ENCODE results near the gene STK32C. TPM values are rescaled to one million over a fixed set of nuclear protein-coding genes. Genes with fewer than 3 reads are reported as not detected.
"Not testable (repeated sequence)": the region's sequence is repeated elsewhere in the genome, so short reads cannot be mapped to it uniquely, and the experiment has no call there.

STK32C gene
- total and polyA plus RNA-seq, 2 donors: 4.8 to 13.6 TPM

GRCh38 chr10:132164761-132165278, 142.9 kb downstream of the STK32C start:
- no peak for DNase-seq (ENCODE audit: extremely low spot score)
- Histone ChIP-seq H3K27ac (ENCODE audit: low read depth) (no peak overlapping the region), H3K4me1 (ENCODE audit: insufficient read depth) (no peaks in the 10 kb centered on the region), H3K4me3 (ENCODE audit: low read depth, low read length) (no peak overlapping the region), H3K36me3 (ENCODE audit: insufficient read depth) (no peaks in the 10 kb centered on the region)
- 48% methylated on average over 20 of the region's 20 CpGs for WGBS

GRCh38 chr10:132163826-132164515, 143.8 kb downstream of the STK32C start:
- no peak overlapping the region for H3K27ac ChIP-seq (ENCODE audit: low read depth)
- 83% methylated on average over 17 of the region's 17 CpGs for WGBS
- H3K4me3 ChIP-seq (ENCODE audit: low read depth, low read length): no peak overlapping the region
- no peaks in the 10 kb centered on the region for H3K36me3 ChIP-seq (ENCODE audit: insufficient read depth)
- no peak for DNase-seq (ENCODE audit: extremely low spot score)
- H3K4me1 ChIP-seq (ENCODE audit: insufficient read depth): no peaks in the 10 kb centered on the region

- no peak overlapping the region for H3K27ac ChIP-seq (ENCODE audit: low read depth)
- H3K4me1 ChIP-seq (ENCODE audit: insufficient read depth): no peaks in the 10 kb centered on the region
- H3K4me3 ChIP-seq (ENCODE audit: low read depth, low read length): no peak overlapping the region
- WGBS: 56% methylated on average over 16 of the region's 16 CpGs
- DNase-seq (ENCODE audit: extremely low spot score): no peak
- H3K36me3 ChIP-seq (ENCODE audit: insufficient read depth): no peaks in the 10 kb centered on the region
Observed at GRCh38 chr10:132163278-132163765, 144.4 kb downstream of the STK32C start.

- Histone ChIP-seq H3K4me1 (ENCODE audit: insufficient read depth) (no peaks in the 10 kb centered on the region), H3K27ac (ENCODE audit: low read depth) (no peak overlapping the region), H3K4me3 (ENCODE audit: low read depth, low read length) (no peak overlapping the region), H3K36me3 (ENCODE audit: insufficient read depth) (no peaks in the 10 kb centered on the region)
- WGBS: 55% methylated on average over 10 of the region's 10 CpGs
- DNase-seq (ENCODE audit: extremely low spot score): no peak
Observed at GRCh38 chr10:132162590-132163277, 145.0 kb downstream of the STK32C start.

GRCh38 chr10:132162021-132162531, 145.7 kb downstream of the STK32C start:
- no peak for DNase-seq (ENCODE audit: extremely low spot score)
- no peaks in the 10 kb centered on the region for H3K4me1 ChIP-seq (ENCODE audit: insufficient read depth)
- no peaks in the 10 kb centered on the region for H3K36me3 ChIP-seq (ENCODE audit: insufficient read depth)
- H3K4me3 ChIP-seq (ENCODE audit: low read depth, low read length): no peak overlapping the region
- WGBS: 47% methylated on average over 12 of the region's 12 CpGs
- no peak overlapping the region for H3K27ac ChIP-seq (ENCODE audit: low read depth)

- 86% methylated on average over 2 of the region's 4 CpGs for WGBS
Observed at GRCh38 chr10:132160834-132161622, 146.7 kb downstream of the STK32C start.

GRCh38 chr10:132160231-132160630, 147.5 kb downstream of the STK32C start:
- H3K4me3 ChIP-seq (ENCODE audit: low read depth, low read length); H3K36me3 ChIP-seq (ENCODE audit: insufficient read depth); H3K27ac ChIP-seq (ENCODE audit: low read depth); H3K4me1 ChIP-seq (ENCODE audit: insufficient read depth); DNase-seq (ENCODE audit: extremely low spot score): not testable (repeated sequence)

More at GRCh38 chr10:132160834-132161622, 146.7 kb downstream of the STK32C start:
- H3K27ac ChIP-seq (ENCODE audit: low read depth); DNase-seq (ENCODE audit: extremely low spot score); H3K36me3 ChIP-seq (ENCODE audit: insufficient read depth); H3K4me1 ChIP-seq (ENCODE audit: insufficient read depth); H3K4me3 ChIP-seq (ENCODE audit: low read depth, low read length): not testable (repeated sequence)

- WGBS: 77% methylated on average over 6 of the region's 7 CpGs
- H3K4me3 ChIP-seq (ENCODE audit: low read depth, low read length); H3K27ac ChIP-seq (ENCODE audit: low read depth); H3K36me3 ChIP-seq (ENCODE audit: insufficient read depth); DNase-seq (ENCODE audit: extremely low spot score); H3K4me1 ChIP-seq (ENCODE audit: insufficient read depth): not testable (repeated sequence)
Observed at GRCh38 chr10:132159302-132160230, 148.2 kb downstream of the STK32C start.

- H3K4me3 ChIP-seq (ENCODE audit: low read depth, low read length): no peak overlapping the region
- no peaks in the 10 kb centered on the region for H3K36me3 ChIP-seq (ENCODE audit: insufficient read depth)
- no peak for DNase-seq (ENCODE audit: extremely low spot score)
- no peak overlapping the region for H3K27ac ChIP-seq (ENCODE audit: low read depth)
- WGBS: 90% methylated on average over 7 of the region's 7 CpGs
- no peaks in the 10 kb centered on the region for H3K4me1 ChIP-seq (ENCODE audit: insufficient read depth)
Observed at GRCh38 chr10:132158823-132159222, 148.9 kb downstream of the STK32C start.

GRCh38 chr10:132158122-132158741, 149.5 kb downstream of the STK32C start:
- Histone ChIP-seq H3K4me3 (ENCODE audit: low read depth, low read length) (no peak overlapping the region), H3K36me3 (ENCODE audit: insufficient read depth) (no peaks in the 10 kb centered on the region), H3K4me1 (ENCODE audit: insufficient read depth) (no peaks in the 10 kb centered on the region), H3K27ac (ENCODE audit: low read depth) (no peak overlapping the region)
- 49% methylated on average over 2 of the region's 2 CpGs for WGBS
- no peak for DNase-seq (ENCODE audit: extremely low spot score)

Measured in urinary bladder (tissue), 4 donors.